Left ventricle myocardium inferior (tissue), 1 donor: ENCODE measurements around the gene EMX1. TPM values are rescaled to one million over a fixed set of nuclear protein-coding genes. Genes with fewer than 3 reads are reported as not detected.

Experiments used
- DNase-seq: peaks from one replicate; pipeline ENCODE4 v3.0.0-alpha.2; 2020
- H3K27ac ChIP-seq: fragments of 200-600 bp; replicated peaks from 2 replicates; pipeline ENCODE4 v1.8.0; 2021
- H3K27me3 ChIP-seq: fragments of 200-600 bp; 2 replicates; pipeline ENCODE4 v1.8.0; 2021; ENCODE audit warnings: low read depth
- H3K36me3 ChIP-seq: fragments of 200-600 bp; 2 replicates; pipeline ENCODE4 v1.8.0; 2021
- H3K4me1 ChIP-seq: fragments of 200-600 bp; 2 replicates; pipeline ENCODE4 v1.8.0; 2021
- H3K4me3 ChIP-seq: fragments of 200-600 bp; 2 replicates; pipeline ENCODE4 v1.8.0; 2021; ENCODE audit warnings: mild to moderate bottlenecking, moderate library complexity
- H3K9me3 ChIP-seq: fragments of 200-600 bp; replicated peaks from 2 replicates; pipeline ENCODE4 v1.8.0; 2021
- intact Hi-C: fragments of 100-400 bp; cut with micrococcal nuclease; formaldehyde crosslinking; loops from one replicate; pipeline ENCODE4 v1.11.0; 2022
- total RNA-seq: library from RNA; stranded (reverse); fragmentation: NEBNext Ultra II Directional; extraction: Animal tissue kit (Norgen Biotek cat#: 25700); gene quantifications from one replicate; pipeline ENCODE4 v1.2.1, GENCODE V29; 2021
- TF ChIP-seq, protein P1 (sequence below): fragments of 200-600 bp; IDR thresholded peaks from 2 replicates; pipeline ENCODE4 v1.8.0; 2021; ENCODE audit warnings: antibody characterized with exemption, mild to moderate bottlenecking, borderline replicate concordance
- donor health status: DM: no; HTN: yes; CAD: no; lungs with severe emphysema.

Gene EMX1
- total RNA-seq, 1 donor from 2014 or later, result not detected

DNA sequence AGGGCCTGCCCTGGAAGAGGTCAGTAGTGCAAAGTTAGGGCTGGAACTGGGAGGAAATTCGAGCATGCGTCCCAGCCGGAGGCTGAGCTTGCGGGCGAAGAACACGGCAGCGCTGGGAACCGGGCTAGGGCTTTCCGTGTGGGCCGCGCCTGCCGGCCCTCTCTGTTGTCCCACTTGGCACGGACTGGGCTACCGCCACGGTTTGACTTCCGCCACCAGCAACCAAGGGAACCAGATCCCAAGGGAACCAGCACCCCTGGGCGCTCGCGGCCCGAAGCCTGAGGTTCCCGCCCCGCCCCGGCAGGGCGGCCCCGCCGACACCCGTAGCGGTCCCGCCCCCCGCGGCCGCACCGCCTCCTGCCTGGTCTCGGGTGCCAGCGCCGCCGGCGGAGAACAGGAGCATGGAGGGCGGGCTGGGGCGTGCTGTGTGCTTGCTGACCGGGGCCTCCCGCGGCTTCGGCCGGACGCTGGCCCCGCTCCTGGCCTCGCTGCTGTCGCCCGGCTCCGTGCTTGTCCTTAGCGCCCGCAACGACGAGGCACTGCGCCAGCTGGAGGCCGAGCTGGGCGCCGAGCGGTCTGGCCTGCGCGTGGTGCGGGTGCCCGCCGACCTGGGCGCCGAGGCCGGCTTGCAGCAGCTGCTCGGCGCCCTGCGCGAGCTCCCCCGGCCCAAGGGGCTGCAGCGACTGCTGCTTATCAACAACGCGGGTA, 30.1 kb upstream of the EMX1 start, which contains the start of gene SPR:
Gene SPR, plus strand, starts transcription at position 377 of the 708 bp plus-strand sequence. Its CDS starts 25 bp downstream, at position 402.
- intact Hi-C loops, result no loop called here

DNA sequence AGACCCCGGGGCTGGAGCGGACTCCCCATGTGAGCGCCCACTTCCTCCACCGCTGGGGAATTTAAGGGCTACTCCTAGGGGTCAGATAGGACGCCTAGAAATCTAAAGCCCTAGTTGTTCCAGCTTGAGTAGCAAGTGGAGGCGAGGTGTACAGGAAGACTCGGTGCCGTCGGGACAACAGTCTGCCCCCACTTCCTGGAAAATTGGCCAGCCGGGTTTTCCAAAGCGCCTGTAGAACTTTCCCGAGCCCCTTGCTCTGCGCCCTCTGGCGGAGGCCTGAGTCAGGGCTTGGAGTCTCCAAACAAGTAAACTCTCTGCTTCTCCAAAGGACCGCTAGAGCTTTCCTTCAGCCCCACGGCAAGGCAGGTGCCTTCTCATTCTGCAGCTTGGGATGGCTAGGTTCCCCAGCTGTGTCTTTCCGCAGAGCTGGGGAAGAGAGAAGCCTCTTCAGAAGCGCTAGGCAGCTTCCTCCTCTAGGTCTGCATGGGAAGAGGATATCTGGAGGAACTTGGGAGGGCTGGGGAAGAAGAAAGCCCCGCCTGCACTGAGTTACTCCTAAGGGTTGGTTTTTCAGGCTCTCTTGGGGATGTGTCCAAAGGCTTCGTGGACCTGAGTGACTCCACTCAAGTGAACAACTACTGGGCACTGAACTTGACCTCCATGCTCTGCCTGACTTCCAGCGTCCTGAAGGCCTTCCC, 29.4 kb upstream of the EMX1 start:
- Histone ChIP-seq H3K9me3 (no peaks in the 10 kb centered on the region), H3K36me3 (peaks cover 22% of the 10 kb centered on the region), H3K27me3 (no peaks in the 10 kb centered on the region), H3K27ac (peak overlapping the region; percentile 93), H3K4me3 (peak overlapping the region; percentile 83), H3K4me1 (peaks cover 42% of the 10 kb centered on the region)
- intact Hi-C loops, result no loop called here
- DNase-seq, result peak; percentile 87
- TF ChIP-seq, protein P1, sequence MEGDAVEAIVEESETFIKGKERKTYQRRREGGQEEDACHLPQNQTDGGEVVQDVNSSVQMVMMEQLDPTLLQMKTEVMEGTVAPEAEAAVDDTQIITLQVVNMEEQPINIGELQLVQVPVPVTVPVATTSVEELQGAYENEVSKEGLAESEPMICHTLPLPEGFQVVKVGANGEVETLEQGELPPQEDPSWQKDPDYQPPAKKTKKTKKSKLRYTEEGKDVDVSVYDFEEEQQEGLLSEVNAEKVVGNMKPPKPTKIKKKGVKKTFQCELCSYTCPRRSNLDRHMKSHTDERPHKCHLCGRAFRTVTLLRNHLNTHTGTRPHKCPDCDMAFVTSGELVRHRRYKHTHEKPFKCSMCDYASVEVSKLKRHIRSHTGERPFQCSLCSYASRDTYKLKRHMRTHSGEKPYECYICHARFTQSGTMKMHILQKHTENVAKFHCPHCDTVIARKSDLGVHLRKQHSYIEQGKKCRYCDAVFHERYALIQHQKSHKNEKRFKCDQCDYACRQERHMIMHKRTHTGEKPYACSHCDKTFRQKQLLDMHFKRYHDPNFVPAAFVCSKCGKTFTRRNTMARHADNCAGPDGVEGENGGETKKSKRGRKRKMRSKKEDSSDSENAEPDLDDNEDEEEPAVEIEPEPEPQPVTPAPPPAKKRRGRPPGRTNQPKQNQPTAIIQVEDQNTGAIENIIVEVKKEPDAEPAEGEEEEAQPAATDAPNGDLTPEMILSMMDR, result peak; percentile 96

More for the DNA sequence above, 30.1 kb upstream of the EMX1 start, which contains the start of gene SPR:
- Histone ChIP-seq H3K4me3 (peak within 1 kb of the TSS; percentile 83), H3K27me3 (no peaks in the 10 kb centered on the region), H3K27ac (peak within 1 kb of the TSS; percentile 93), H3K9me3 (no peaks in the 10 kb centered on the region), H3K36me3 (peaks cover 21% of the 10 kb centered on the region), H3K4me1 (peaks cover 39% of the 10 kb centered on the region)
- TF ChIP-seq, protein P1, result no peak
- DNase-seq, result peak; percentile 85

DNA sequence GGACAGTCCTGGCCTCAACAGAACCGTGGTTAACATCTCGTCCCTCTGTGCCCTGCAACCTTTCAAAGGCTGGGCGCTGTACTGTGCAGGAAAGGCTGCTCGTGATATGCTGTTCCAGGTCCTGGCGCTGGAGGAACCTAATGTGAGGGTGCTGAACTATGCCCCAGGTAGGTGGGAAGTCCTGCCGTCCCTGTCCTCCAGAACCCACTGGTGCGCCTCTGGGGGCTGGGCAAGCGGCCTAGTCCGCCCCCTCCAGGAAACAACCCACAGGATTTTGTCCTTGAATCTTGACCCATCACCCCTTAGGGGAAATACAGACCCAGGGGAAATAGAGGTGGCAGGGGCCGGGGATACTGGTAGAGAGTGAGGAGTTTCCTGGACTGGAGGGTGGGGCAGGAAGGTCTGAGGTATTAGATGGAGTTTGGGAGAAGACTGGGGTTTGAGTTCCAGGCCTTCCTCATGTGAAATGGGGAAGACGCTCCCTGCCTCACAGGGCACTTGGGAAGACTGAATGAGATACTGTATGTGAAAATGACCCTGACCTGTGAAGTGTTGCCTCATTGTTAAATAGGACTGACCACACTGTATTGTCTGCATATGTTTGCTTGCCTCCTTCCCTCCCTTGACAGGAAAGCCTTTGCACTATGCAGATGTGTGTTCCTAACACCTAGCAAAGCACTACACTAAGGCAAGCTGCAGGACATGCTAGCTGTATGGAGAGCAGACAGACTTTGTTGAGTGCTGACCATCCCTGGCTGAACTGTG, 28.7 kb upstream of the EMX1 start:
- TF ChIP-seq, protein P1, result no peak
- Histone ChIP-seq H3K4me3 (peak overlapping the region; percentile 83), H3K4me1 (peaks cover 43% of the 10 kb centered on the region), H3K27me3 (no peaks in the 10 kb centered on the region), H3K36me3 (peaks cover 22% of the 10 kb centered on the region), H3K27ac (peak overlapping the region; percentile 93), H3K9me3 (no peaks in the 10 kb centered on the region)
- intact Hi-C loops, result no loop called here
- no peak for DNase-seq

DNA sequence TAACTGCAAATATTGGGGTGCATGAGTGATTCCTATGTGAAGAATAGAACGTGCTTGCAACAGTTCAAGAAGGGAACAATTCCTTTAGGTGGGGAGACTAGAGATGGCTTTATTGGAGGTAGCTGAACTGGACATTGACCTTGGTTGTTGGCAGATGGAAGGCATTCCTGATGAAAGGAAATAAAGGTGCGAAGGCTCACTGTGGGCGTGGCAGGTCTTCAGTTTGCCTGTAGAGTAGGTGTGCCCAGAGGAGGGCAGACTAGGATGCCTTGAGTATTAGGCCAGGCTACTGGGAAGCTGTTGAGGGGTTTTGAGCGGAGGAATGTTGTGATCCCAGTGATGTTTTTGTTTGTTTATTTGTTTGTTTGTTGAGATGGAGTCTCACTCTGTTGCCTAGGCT, 27.3 kb upstream of the EMX1 start:
- intact Hi-C loops, result loop anchor here (5.0 to 10.0 kb wide), 2 partner anchors 85 to 272 kb away; no protein-coding TSS in a partner anchor
- H3K9me3 ChIP-seq, result no peaks in the 10 kb centered on the region
- no peak overlapping the region for H3K27ac ChIP-seq
- TF ChIP-seq, protein P1, result no peak
- peaks cover 44% of the 10 kb centered on the region for H3K4me1 ChIP-seq
- H3K36me3 ChIP-seq, result peaks cover 22% of the 10 kb centered on the region
- DNase-seq, result no peak
- no peak overlapping the region for H3K4me3 ChIP-seq
- H3K27me3 ChIP-seq, result peaks cover 10% of the 10 kb centered on the region

DNA sequence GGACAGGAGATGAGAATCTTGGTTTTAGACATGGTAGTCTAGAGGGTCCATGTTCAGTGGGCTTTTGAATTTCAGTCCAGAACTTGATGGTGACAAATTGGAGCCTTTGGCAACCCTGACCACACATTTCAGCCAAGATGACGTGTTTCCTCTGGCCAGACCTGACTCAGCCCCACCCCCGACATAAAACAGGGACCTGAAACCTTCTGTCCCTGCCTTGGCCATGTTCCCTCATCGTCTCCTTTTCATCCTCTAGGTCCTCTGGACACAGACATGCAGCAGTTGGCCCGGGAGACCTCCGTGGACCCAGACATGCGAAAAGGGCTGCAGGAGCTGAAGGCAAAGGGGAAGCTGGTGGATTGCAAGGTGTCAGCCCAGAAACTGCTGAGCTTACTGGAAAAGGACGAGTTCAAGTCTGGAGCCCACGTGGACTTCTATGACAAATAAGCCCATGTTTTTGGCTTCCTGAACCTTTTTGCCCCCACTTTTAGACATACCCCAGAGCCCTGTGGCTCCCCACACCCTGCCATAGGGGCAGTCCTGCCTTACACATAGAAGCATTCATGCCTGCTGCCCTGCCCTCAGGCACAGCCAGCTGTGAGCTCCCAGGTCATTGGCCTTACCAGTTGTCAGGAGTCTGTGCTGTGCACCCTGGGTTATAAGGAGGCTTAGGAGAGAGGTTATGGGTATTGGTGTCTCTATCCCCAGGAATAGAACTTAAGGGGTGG, 26.1 kb upstream of the EMX1 start:
- H3K9me3 ChIP-seq, result no peaks in the 10 kb centered on the region
- H3K36me3 ChIP-seq, result peaks cover 22% of the 10 kb centered on the region
- intact Hi-C loops, result loop anchor here (5.0 to 10.0 kb wide), 2 partner anchors 84 to 271 kb away; no protein-coding TSS in a partner anchor
- H3K4me1 ChIP-seq, result peaks cover 56% of the 10 kb centered on the region
- H3K27ac ChIP-seq, result no peak overlapping the region
- no peak for DNase-seq
- no peak overlapping the region for H3K4me3 ChIP-seq
- TF ChIP-seq, protein P1, result no peak
- peaks cover 22% of the 10 kb centered on the region for H3K27me3 ChIP-seq
